GM12873 (cell line): Measurements from ENCODE around the gene NALCN.

Experiments used
- TF ChIP-seq, protein P1 (sequence below): IDR thresholded peaks from 2 replicates; pipeline ENCODE4 v1.5.1; 2012; ENCODE audit warnings: low read depth, mild to moderate bottlenecking, moderate library complexity, low read length, control low read depth; ENCODE audit not compliant: insufficient read depth; ENCODE audit errors: missing control alignments

The NALCN gene

DNA sequence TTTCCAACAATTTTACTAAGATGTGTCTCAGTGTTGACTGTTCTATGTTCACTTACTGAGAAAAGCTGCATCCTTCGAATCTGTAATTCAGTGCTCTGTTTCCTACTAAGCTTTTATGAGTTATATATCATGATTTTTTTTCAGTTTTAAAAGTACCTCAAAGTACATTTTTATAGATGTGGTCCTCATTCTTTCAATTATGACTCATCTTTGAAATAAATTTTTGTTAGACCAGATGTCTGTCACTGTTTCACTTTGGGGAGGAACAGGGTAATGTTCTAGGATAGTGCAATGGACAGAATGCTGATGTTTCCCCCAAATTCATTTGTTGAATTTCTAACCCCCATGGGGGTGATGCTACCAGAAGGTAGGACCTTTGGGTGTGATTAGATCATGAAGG lies 74.8 kb downstream of the NALCN start:
- TF ChIP-seq, protein P1, sequence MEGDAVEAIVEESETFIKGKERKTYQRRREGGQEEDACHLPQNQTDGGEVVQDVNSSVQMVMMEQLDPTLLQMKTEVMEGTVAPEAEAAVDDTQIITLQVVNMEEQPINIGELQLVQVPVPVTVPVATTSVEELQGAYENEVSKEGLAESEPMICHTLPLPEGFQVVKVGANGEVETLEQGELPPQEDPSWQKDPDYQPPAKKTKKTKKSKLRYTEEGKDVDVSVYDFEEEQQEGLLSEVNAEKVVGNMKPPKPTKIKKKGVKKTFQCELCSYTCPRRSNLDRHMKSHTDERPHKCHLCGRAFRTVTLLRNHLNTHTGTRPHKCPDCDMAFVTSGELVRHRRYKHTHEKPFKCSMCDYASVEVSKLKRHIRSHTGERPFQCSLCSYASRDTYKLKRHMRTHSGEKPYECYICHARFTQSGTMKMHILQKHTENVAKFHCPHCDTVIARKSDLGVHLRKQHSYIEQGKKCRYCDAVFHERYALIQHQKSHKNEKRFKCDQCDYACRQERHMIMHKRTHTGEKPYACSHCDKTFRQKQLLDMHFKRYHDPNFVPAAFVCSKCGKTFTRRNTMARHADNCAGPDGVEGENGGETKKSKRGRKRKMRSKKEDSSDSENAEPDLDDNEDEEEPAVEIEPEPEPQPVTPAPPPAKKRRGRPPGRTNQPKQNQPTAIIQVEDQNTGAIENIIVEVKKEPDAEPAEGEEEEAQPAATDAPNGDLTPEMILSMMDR: no peak

DNA sequence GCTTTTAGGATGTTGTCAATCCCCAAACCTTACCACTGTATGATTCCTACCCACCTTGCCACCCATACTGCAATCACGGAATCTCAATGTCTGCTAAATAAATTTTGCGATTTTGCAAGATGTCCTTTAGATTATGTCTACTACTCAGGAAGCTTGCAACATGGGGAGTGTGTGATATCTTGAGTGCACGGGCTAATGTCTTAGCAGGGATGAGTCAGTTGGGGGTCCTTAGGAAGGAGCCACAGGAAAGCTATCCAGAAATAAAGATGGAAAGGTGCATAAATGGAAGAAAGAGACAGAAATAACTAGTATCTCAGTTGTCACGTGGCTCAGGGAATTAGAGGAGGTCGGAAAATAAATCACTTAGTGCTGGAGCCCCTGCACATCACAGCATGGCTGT lies 77.1 kb downstream of the NALCN start:
- TF ChIP-seq, protein P1: no peak

DNA sequence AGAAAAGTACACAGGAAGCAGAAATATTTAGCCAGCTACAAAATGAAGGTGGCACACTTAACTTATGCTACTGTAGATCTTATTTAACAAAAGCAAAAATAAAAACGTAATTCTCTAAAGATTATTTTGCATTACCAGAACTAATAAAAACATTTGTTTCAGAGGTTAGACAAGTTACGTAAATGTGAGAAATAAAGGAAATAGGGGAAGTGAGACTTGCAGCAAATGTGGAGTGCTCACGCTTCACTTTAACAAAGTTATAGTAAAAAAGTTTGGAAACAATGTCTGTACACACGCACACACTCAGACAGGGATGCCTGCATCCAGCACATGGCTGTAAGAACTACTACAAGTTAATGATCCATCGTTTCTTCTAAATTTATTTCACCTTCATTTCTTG lies 83.7 kb downstream of the NALCN start:
- TF ChIP-seq, protein P1: no peak

DNA sequence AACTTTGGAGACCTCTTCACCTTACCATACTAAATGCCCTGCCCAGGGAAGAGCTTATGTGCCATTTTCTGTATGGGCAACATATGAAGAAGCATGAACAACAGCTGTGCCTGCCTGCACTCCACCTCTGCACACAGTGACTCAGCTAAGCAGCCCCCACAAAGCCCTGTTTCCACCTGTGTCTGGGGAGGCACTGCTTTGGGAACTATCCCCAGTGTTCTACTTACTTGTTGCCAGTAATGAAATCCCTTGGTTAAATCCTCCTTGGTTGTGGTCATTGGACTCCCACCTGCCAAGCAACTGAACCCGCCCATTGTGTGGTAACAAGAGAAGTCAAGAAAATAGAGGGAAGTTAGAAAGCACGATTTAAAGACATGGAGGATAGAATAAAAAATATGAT lies 84.6 kb downstream of the NALCN start:
- TF ChIP-seq, protein P1: no peak

DNA sequence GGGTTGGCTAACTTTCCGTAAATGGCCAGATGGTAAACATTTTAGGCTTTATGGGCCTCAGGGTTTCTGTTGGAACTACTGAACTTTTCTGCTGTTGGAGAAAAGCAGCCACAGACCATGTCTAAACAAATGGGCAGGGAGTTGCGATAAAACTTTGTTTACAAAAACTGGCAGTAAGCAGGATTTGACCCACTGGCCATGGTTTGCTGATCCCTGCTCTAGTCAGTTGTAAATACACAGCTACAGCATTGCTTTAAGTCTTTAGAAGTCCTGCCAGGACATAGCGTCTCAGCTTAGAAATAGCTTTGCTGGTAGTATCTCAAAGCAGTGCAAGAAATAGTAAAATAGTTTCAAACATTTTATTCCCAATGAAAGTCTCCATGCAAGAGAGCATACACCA lies 88.4 kb downstream of the NALCN start:
- TF ChIP-seq, protein P1: no peak

DNA sequence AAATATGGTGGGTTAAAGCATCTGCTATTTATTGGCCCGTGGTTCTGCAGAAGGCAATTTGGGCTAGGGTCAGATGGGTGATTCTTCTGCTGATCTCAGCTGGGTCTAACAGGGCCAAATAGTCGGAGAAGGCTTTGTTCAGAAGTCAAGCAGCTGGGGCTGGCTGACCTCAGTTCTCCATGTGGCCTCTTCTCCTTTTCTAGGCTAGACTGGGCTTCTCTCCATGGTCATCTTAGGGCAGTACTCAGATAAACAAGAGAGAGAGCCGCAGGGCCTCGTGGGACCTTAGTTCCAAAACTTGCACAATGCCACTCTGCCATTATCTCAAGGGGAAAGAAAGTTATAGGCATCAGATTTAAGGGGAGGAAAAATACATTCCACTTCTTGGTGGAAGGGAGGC lies 89.6 kb downstream of the NALCN start:
- TF ChIP-seq, protein P1: no peak

DNA sequence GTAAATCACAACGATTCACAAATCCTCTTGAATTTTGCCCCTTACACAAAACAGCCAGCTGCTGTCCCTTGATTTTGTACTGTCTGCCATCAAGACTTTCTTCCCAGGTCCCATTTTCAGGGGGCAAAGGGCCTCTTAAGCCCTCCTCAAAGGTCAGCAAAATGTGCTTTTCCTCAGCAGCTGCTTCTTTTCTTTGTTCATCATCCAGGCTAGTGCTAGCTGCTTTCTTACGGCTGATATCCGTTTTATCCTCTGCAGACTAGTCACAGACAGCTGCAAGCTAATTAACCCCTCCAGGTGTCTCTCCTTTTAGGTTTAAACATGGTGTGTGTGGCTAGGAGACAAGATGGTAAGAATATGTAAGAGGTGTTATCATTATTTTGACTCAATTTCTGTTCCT lies 90.9 kb downstream of the NALCN start:
- TF ChIP-seq, protein P1: no peak
